ENCODE results near the gene FRMD7.

The FRMD7 gene

DNA sequence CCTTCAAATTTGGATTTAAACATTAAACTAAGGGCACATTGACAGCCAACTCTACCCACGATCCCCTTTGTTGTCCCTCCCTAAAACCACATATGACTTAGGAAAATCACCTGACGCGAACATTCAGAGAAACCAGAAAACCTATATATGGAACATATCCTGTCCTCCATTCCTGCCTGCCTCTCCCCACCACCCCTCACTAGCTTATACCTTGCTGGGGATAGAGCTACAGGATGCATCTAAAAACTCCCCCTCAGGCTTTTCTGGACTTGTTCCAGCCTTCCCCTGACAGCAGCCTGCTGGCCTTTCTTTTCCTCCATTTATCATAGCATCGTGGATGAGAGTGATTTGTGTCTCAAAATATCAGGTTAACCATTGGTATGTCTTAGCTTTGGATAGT, 96.0 kb downstream of the FRMD7 start:
- no peak for DNase-seq

DNA sequence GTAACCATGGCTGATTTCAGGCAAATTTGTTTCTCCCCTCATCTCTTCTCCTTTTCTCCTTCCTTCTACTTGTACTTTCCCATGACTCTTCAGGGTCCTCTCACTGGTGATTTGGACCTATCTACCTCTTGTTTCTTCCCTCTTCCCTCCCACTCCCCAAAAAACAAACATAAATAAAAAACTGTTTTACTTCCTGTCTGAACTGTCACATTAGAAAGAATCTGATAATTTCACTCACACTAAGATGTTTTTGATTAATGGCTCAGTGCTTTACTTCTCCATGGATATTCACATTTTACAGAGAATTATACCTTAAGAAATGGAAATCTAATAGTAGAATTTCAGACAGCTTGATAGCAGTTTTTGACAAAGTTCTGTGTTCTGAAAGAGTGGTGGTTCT, 97.6 kb downstream of the FRMD7 start:
- DNase-seq: no peak
